Kidney epithelial cell (primary cell): ENCODE results near the gene RNU6-1. TPM values are rescaled to one million over a fixed set of nuclear protein-coding genes. Genes with fewer than 3 reads are reported as not detected.

Experiments
- DNase-seq: peaks from one replicate; pipeline ENCODE4 v3.0.0-alpha.2; 2010; ENCODE audit warnings: low read depth
- H3K27me3 ChIP-seq: 2 replicates; pipeline ENCODE4 v1.6.0; 2011; ENCODE audit warnings: low read length; ENCODE audit not compliant: control insufficient read depth, insufficient read depth
- H3K36me3 ChIP-seq: 2 replicates; pipeline ENCODE4 v1.5.1; 2011; ENCODE audit warnings: low read length; ENCODE audit not compliant: control insufficient read depth, insufficient read depth
- H3K4me3 ChIP-seq: 2 replicates; pipeline ENCODE4 v1.5.1; 2011; ENCODE audit warnings: low read depth, mild to moderate bottlenecking, control low read depth, low read length
- total RNA-seq: library from RNA; depleted of rRNA; stranded (reverse); fragments of >200 nt; gene quantifications from 2 replicates; pipeline ENCODE4 v1.2.3, GENCODE V29; 2015
- TF ChIP-seq, protein P1 (sequence below): IDR thresholded peaks from 2 replicates; pipeline ENCODE4 v1.5.1; 2011; ENCODE audit warnings: mild to moderate bottlenecking, moderate library complexity, low read length, control low read depth, inconsistent platforms; ENCODE audit not compliant: insufficient read depth, poor library complexity, severe bottlenecking

The RNU6-1 gene
- total RNA-seq, 1 donor from 2014 or later: not detected

DNA sequence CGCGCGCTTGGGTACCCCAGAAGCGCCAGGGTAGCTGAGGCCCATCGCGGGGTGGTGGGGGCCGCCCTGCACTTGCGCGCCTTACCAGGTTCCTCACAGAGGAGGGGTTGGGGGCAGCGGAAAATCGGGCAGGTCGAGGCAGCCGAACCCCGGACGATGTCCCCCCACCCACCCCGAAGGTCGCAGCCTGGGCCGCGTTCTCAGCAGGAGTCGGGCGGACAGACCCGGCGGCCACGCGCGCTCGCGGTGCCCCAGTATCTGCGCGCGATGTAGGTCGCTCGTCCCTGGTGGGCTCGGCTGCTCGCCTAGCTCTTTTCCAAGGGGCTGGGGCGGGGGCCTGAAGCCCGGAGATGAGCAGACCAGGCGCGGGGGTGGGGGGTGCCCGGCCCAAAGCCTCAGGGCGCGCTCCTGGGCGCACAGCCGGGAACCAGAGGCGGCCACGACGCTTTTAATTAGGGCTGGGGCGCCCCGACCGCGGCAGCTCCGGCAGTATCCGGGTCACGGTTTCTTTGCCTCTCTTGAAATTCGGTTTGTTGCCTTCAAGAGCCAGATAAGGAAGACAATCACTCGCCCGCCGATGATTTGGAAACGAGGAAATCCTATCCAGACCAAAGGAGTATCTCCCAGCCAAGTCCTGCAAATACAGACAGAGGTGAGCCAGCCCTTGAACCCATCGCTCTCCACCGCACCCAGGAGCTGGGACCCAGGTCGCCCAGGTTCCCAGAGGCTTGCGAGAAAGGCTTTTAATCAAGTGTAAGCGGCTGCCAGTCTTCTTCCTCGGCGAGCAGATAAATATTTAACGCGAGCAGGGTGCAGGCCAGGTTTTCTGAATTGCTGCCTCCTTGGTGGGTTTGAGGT, 10.0 kb downstream of the RNU6-1 start:
- peaks cover 99% of the 10 kb centered on the region for H3K27me3 ChIP-seq

GRCh38 chr15:67828969-67829646, 10.7 kb downstream of the RNU6-1 start:
- Histone ChIP-seq H3K4me3 (no peak overlapping the region), H3K27me3 (peaks cover 99% of the 10 kb centered on the region), H3K36me3 (no peaks in the 10 kb centered on the region)
- DNase-seq: no peak
- TF ChIP-seq, protein P1, sequence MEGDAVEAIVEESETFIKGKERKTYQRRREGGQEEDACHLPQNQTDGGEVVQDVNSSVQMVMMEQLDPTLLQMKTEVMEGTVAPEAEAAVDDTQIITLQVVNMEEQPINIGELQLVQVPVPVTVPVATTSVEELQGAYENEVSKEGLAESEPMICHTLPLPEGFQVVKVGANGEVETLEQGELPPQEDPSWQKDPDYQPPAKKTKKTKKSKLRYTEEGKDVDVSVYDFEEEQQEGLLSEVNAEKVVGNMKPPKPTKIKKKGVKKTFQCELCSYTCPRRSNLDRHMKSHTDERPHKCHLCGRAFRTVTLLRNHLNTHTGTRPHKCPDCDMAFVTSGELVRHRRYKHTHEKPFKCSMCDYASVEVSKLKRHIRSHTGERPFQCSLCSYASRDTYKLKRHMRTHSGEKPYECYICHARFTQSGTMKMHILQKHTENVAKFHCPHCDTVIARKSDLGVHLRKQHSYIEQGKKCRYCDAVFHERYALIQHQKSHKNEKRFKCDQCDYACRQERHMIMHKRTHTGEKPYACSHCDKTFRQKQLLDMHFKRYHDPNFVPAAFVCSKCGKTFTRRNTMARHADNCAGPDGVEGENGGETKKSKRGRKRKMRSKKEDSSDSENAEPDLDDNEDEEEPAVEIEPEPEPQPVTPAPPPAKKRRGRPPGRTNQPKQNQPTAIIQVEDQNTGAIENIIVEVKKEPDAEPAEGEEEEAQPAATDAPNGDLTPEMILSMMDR: no peak

More for the DNA sequence above, 10.0 kb downstream of the RNU6-1 start:
- TF ChIP-seq, protein P1: no peak
- no peak overlapping the region for H3K4me3 ChIP-seq
- H3K36me3 ChIP-seq: no peaks in the 10 kb centered on the region
- no peak for DNase-seq

GRCh38 chr15:67828278-67828968, 11.4 kb downstream of the RNU6-1 start:
- Histone ChIP-seq H3K4me3 (no peak overlapping the region), H3K27me3 (peaks cover 99% of the 10 kb centered on the region), H3K36me3 (no peaks in the 10 kb centered on the region)
- DNase-seq: no peak
- TF ChIP-seq, protein P1: no peak

DNA sequence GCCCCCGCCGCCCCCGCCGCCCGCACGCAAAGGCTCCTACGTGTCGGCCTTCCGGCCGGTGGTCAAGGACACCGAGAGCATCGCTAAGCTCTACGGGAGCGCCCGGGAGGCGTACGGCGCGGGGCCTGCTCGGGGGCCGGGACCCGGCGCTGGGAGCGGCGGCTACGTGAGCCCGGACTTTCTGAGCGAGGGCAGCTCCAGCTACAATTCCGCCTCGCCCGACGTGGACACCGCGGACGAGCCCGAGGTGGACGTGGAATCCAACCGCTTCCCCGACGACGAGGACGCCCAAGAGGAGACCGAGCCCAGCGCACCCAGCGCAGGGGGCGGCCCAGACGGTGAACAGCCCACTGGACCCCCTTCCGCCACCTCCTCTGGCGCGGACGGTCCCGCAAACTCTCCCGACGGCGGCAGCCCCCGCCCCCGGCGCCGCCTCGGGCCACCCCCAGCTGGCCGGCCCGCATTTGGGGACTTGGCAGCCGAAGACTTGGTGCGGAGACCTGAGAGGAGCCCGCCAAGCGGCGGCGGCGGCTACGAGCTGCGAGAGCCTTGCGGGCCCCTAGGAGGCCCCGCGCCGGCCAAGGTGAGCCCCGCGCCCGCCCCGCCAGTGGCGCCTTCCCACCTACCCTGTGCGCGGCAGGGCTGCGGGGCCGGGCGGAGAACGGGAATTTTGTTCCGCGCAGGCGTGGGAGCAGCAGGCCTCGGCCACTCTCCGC, 12.1 kb downstream of the RNU6-1 start:
- no peak for DNase-seq
- no peaks in the 10 kb centered on the region for H3K36me3 ChIP-seq
- H3K4me3 ChIP-seq: no peak overlapping the region
- H3K27me3 ChIP-seq: peaks cover 98% of the 10 kb centered on the region
- TF ChIP-seq, protein P1: no peak

- TF ChIP-seq, protein P1: no peak
- Histone ChIP-seq H3K27me3 (peaks cover 98% of the 10 kb centered on the region), H3K36me3 (no peaks in the 10 kb centered on the region), H3K4me3 (no peak overlapping the region)
- no peak for DNase-seq
Measured at GRCh38 chr15:67826717-67827561, 12.9 kb downstream of the RNU6-1 start.
